ENCODE measurements around the gene FADS3. TPM values are rescaled to one million over a fixed set of nuclear protein-coding genes. Genes with fewer than 3 reads are reported as not detected.
A peak's percentile ranks its signal among the peaks of the same experiment; 100 is the strongest.

FADS3 gene
- total RNA-seq, 1 experiment from 2014 or later, result 65.1 TPM

- DNase-seq (ENCODE audit: low read depth), result peak; percentile 74
These were observed 56.9 kb downstream of the FADS3 start for GRCh38 chr11:61834278-61835048.

GRCh38 chr11:61833926-61834277 is 57.4 kb downstream of the FADS3 start:
- DNase-seq (ENCODE audit: low read depth), result no peak

- DNase-seq (ENCODE audit: low read depth), result no peak
These were observed 57.9 kb downstream of the FADS3 start for GRCh38 chr11:61833471-61833870.

- no peak for DNase-seq (ENCODE audit: low read depth)
These were observed 58.6 kb downstream of the FADS3 start for GRCh38 chr11:61832754-61833153.

DNA sequence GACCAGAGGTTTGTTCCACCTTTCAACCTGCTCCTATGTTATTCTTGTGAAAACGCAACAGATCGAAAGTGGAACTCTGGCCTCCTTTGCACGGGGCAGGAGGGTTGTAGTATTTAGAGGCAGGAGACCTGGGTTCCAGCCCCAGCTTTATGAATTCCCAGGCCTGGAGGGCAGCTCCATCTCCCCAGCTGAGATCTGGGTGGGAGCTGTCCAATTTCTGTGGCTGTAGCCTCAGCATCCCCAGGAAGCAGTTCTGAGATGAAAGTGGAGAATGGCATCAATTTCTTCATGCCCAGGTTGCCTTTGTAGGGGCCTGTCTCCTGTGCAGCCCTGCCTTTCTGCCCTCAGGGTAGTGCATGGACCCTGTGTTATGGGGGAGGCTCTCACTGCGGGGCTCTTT is 59.1 kb downstream of the FADS3 start:
- no peak for DNase-seq (ENCODE audit: low read depth)

DNA sequence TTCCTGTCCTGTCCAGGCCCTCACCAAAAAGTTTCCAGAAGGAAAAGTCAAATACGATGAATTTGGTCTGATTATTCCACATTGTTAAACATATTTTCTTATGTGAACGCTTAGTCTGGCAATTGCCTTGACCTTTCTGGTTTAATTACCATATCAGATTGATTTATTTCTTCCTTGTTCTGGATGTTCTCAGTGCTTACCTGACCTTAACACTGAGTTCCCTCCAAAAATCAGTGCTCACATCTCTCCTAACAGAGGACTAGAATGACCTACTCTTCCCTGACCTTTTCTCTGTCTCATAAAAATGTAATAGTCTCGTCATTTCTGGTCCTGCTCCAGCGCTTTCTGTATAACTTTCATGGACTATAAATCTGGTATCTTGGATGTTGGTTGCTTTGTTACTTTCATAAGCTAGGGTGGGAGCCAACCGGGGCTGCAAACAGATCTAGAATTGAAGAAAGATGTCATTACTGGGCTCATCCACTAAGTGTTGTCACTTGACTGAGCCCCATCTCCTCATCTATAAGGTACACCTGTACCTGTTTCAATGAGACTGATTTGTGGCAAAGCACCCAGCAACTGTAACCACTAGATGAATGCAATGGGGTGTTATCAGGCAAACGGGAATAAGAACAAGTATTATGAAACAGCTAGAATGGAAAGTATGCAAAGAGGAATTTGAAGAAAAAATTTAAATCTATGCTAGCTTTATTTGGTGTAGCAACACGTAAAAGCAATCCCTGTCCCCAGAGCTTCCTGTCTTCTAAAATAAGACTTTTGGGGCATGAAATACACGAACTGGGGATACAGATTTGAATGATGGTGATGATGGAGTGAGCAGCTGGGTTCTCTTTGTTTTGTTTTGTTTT is 60.9 kb downstream of the FADS3 start:
- no peak for DNase-seq (ENCODE audit: low read depth)

GRCh38 chr11:61829806-61830205 is 61.5 kb downstream of the FADS3 start:
- DNase-seq (ENCODE audit: low read depth), result no peak

GRCh38 chr11:61828629-61829407 is 62.5 kb downstream of the FADS3 start:
- no peak for DNase-seq (ENCODE audit: low read depth)

- no peak for DNase-seq (ENCODE audit: low read depth)
These were observed 63.0 kb downstream of the FADS3 start for GRCh38 chr11:61828379-61828628.

- peak; percentile 87 for DNase-seq (ENCODE audit: low read depth)
These were observed 63.6 kb downstream of the FADS3 start, which contains the start of gene FADS2 for GRCh38 chr11:61827571-61828378. Gene FADS2 (plus strand): TSS chr11:61828300. CDS start chr11:61828391, 91 bp downstream.

DNA sequence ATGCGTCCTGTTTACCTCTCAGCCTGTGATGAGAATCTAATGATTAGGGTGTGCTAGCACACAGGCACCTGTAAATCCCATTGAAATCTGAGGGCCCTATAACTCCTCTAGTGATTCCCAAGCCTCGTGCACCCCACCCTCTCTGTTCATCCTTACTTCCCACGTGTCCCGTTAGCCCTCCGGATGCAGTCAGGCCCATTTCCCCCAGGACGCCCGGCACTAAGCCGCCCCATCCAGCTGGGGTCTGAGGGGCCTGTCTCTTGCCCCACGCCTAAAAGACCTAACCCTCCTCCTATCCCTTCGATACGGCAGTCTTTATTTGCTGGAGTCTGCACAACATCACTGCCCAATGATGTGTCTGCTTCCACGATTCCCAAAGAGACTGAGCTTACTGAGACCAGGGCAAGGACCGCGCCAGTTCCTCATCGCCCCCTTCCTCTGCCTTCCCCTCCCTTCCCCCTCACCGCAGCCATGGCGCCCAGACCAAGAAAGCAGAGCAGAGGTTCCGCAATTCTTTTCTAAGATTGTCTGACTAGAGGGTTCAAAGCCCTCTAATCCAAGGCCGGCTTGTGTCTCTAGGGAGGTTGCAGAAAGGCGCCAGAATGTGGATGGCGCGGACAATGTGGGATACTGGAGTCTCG is 64.3 kb downstream of the FADS3 start:
- DNase-seq (ENCODE audit: low read depth), result no peak

Other genes starting within 250 kb of the FADS3 start
- gene DAGLA, start 211.2 kb downstream of the FADS3 start, total RNA-seq (2014; rRNA removed; shearing (Covaris generic)), result 0.78 and 0.96 TPM in 2 replicates
- gene MYRF, start 138.9 kb downstream of the FADS3 start, total RNA-seq (2014; rRNA removed; shearing (Covaris generic)), result 0.10 and 0.12 TPM in 2 replicates
- gene TMEM258, start 98.9 kb downstream of the FADS3 start, total RNA-seq (2014; rRNA removed; shearing (Covaris generic)), result 158 and 203 TPM in 2 replicates
- gene FEN1, start 98.6 kb downstream of the FADS3 start, total RNA-seq (2014; rRNA removed; shearing (Covaris generic)), result 75.8 and 97.4 TPM in 2 replicates
- gene FADS1, start 74.5 kb downstream of the FADS3 start, total RNA-seq (2014; rRNA removed; shearing (Covaris generic)), result 40.8 and 50.6 TPM in 2 replicates
- gene FADS2, start 63.2 kb downstream of the FADS3 start, total RNA-seq (2014; rRNA removed; shearing (Covaris generic)), result 42.3 and 48.8 TPM in 2 replicates
- gene RAB3IL1, start 26.0 kb upstream of the FADS3 start, total RNA-seq (2014; rRNA removed; shearing (Covaris generic)), result 0.84 and 1.7 TPM in 2 replicates
- gene BEST1, start 58.8 kb upstream of the FADS3 start, total RNA-seq (2014; rRNA removed; shearing (Covaris generic)), result 0.10 and 0.12 TPM in 2 replicates
- gene FTH1, start 76.1 kb upstream of the FADS3 start, total RNA-seq (2014; rRNA removed; shearing (Covaris generic)), result 726 and 869 TPM in 2 replicates
- 89.0 and 105 TPM in 2 replicates for gene INCENP, start 232.5 kb upstream of the FADS3 start, total RNA-seq (2014; rRNA removed; shearing (Covaris generic))